CD4-positive, alpha-beta T cell treated with Interleukin-4 for 4 hours (primary cell): ENCODE data around the gene SNRNP35.
"Not testable (repeated sequence)": the region's sequence is repeated elsewhere in the genome, so short reads cannot be mapped to it uniquely, and the experiment has no call there.

Experiments used
- DNase-seq: peaks from one replicate; pipeline ENCODE4 v3.0.0-alpha.2; 2020

Gene SNRNP35

GRCh38 chr12:123491056-123491455, 33.1 kb downstream of the SNRNP35 start:
- DNase-seq = no peak

GRCh38 chr12:123491481-123491880, 33.5 kb downstream of the SNRNP35 start:
- DNase-seq = no peak

GRCh38 chr12:123492339-123493039, 34.5 kb downstream of the SNRNP35 start:
- not testable (repeated sequence) for DNase-seq

GRCh38 chr12:123494124-123494851, 36.3 kb downstream of the SNRNP35 start:
- DNase-seq = no peak

- DNase-seq = no peak
These were observed 39.1 kb downstream of the SNRNP35 start for GRCh38 chr12:123497065-123497464.

GRCh38 chr12:123498126-123498825, 40.3 kb downstream of the SNRNP35 start:
- DNase-seq = no peak

GRCh38 chr12:123499332-123499731, 41.4 kb downstream of the SNRNP35 start:
- no peak for DNase-seq

- no peak for DNase-seq
These were observed 44.3 kb downstream of the SNRNP35 start for GRCh38 chr12:123502163-123502704.

- DNase-seq = no peak
These were observed 48.3 kb downstream of the SNRNP35 start for GRCh38 chr12:123506059-123506842.

GRCh38 chr12:123506843-123507236, 48.9 kb downstream of the SNRNP35 start:
- DNase-seq = no peak

GRCh38 chr12:123512838-123513665, 55.1 kb downstream of the SNRNP35 start:
- no peak for DNase-seq

GRCh38 chr12:123513805-123514204, 55.9 kb downstream of the SNRNP35 start:
- DNase-seq = no peak

GRCh38 chr12:123514582-123515221, 56.8 kb downstream of the SNRNP35 start:
- DNase-seq = not testable (repeated sequence)

GRCh38 chr12:123516216-123516780, 58.4 kb downstream of the SNRNP35 start:
- DNase-seq = no peak
